Stimulated activated naive CD8-positive, alpha-beta T cell treated with anti-CD3 and anti-CD28 coated beads, Interleukin-15, Interleukin-2, amounts not matched to agents 100 ng/mL and 50 ng/mL, for 24 hours (primary cell): Measurements from ENCODE around the gene CNTLN.
"Not testable (repeated sequence)": the region's sequence is repeated elsewhere in the genome, so short reads cannot be mapped to it uniquely, and the experiment has no call there.

Experiments
- H3K27ac Mint-ChIP-seq: one replicate; pipeline ENCODE4 v1.8.0; 2021; ENCODE audit warnings: mild to moderate bottlenecking, mixed read lengths
- H3K27me3 Mint-ChIP-seq: one replicate; pipeline ENCODE4 v1.8.0; 2021; ENCODE audit warnings: mixed read lengths
- H3K36me3 Mint-ChIP-seq: one replicate; pipeline ENCODE4 v1.8.0; 2021; ENCODE audit warnings: low read depth, mixed read lengths
- H3K4me1 Mint-ChIP-seq: one replicate; pipeline ENCODE4 v1.8.0; 2021; ENCODE audit warnings: low read depth, mixed read lengths
- H3K4me3 Mint-ChIP-seq: one replicate; pipeline ENCODE4 v1.8.0; 2021; ENCODE audit warnings: mild to moderate bottlenecking, mixed read lengths
- H3K9me3 Mint-ChIP-seq: one replicate; pipeline ENCODE4 v1.8.0; 2021; ENCODE audit warnings: mixed read lengths

Gene CNTLN

GRCh38 chr9:17394881-17395510, 260.2 kb downstream of the CNTLN start:
- Mint-ChIP-seq H3K9me3 (peaks cover 9% of the 10 kb centered on the region), H3K4me1 (no peaks in the 10 kb centered on the region), H3K27me3 (no peaks in the 10 kb centered on the region), H3K4me3 (no peak overlapping the region), H3K36me3 (no peaks in the 10 kb centered on the region), H3K27ac (no peak overlapping the region)

DNA sequence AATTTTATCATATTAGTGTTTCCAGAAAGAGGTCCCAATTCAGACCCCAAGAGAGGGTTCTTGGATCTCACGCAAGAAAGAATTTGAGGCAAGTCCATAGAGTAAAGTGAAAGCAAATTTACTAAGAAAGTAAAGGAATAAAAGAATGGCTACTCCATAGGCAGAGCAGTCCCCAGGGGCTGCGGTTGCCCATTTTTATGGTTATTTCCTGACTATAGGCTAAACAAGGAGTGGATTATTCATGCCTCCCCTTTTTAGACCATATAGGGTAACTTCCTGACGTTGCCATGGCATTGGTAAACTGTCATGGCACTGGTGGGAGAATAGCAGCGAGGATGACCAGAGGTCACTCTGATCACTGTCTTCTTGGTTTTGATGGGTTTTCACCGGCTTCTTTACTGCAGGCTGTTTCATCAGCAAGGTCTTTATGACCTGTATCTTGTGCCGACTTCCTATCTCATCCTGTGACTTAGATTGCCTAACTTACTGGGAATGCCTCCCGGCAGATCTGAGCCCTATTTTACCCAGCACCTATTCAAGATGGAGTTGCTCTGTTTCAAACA, 262.4 kb downstream of the CNTLN start:
- not testable (repeated sequence) for H3K27me3 Mint-ChIP-seq, H3K36me3 Mint-ChIP-seq, H3K9me3 Mint-ChIP-seq, H3K27ac Mint-ChIP-seq, H3K4me3 Mint-ChIP-seq, H3K4me1 Mint-ChIP-seq

DNA sequence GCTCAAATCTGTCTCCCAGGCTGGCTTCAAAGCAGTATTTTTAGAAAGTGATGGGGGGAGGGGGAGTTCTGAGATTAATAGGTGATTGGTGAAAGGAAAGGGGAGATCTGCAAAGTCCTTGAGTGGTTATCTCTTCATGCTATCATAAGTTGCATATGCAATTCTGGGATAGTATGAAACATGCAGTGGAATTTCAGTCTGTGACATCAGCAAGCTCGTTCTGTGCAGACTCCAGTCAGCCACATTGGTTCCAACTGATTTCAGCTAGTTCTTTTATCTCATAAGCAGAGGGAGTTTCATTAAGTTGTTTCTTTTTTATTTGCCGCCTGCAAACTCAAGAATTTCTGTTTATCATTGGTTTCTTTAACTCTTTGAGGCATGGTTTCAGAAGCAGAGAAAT, 263.5 kb downstream of the CNTLN start:
- no peak overlapping the region for H3K4me3 Mint-ChIP-seq
- H3K36me3 Mint-ChIP-seq, result no peaks in the 10 kb centered on the region
- no peak overlapping the region for H3K27ac Mint-ChIP-seq
- no peaks in the 10 kb centered on the region for H3K4me1 Mint-ChIP-seq
- peaks cover 9% of the 10 kb centered on the region for H3K9me3 Mint-ChIP-seq
- no peaks in the 10 kb centered on the region for H3K27me3 Mint-ChIP-seq

DNA sequence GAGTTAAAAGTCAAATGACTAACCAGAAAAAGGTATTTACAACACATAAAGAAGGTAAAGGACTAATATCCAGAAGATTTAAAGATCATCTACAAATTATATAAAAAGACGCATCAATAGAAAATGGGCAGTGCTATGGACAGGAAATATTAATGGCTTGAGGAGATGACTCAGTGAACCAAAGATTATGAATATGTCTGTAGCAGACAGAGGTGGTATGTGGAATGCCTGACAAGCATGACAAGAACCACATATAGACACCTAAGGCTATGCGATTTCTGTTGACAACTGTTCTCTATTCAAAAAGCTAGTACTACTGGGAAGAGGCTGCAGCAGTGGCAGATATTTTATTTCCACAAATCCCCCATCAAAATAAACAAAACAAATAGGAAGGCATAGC, 267.0 kb downstream of the CNTLN start:
- Mint-ChIP-seq H3K36me3 (no peaks in the 10 kb centered on the region), H3K27ac (no peak overlapping the region), H3K27me3 (no peaks in the 10 kb centered on the region), H3K4me1 (no peaks in the 10 kb centered on the region), H3K4me3 (no peak overlapping the region), H3K9me3 (peaks cover 9% of the 10 kb centered on the region)

DNA sequence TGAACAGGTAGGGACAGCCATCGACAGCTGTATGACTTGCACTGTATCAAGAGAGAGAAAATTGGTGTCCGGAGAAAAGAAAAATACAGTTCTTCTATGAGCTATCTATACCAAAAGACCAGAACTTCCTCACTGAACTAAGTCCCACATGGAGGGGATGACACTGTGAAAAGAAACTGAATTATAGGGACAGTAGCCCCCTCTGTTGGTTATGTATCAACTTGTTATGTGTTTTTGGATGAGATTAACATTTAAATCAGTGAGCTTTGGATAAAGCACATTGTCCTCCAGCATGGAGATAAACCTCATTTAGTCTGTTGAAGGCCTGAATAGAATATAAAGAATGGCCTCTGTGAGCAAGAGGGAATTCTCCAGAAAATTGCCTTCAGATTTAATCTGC, 267.5 kb downstream of the CNTLN start:
- peaks cover 9% of the 10 kb centered on the region for H3K9me3 Mint-ChIP-seq
- H3K27ac Mint-ChIP-seq, result no peak overlapping the region
- H3K4me1 Mint-ChIP-seq, result no peaks in the 10 kb centered on the region
- no peak overlapping the region for H3K4me3 Mint-ChIP-seq
- no peaks in the 10 kb centered on the region for H3K27me3 Mint-ChIP-seq
- H3K36me3 Mint-ChIP-seq, result no peaks in the 10 kb centered on the region

DNA sequence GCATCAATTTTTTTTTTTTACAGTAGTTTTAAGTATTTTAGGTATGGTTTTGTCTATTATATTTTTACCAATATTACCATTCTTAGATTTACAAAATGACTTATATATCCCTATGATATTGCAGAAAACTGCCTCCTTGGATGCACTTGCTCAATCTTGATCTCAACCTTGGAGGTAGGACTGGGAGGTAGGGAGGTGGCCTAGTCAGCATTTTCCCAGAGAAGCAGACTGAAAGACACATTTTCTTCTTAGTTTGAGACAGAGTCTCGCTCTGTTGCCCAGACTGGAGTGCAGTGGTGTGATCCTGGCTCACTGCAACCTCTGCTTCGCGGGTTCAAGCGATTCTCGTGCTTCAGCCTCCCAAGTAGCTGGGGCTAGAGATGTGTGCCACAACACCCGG, 268.7 kb downstream of the CNTLN start:
- Mint-ChIP-seq H3K4me1 (no peaks in the 10 kb centered on the region), H3K4me3 (no peak overlapping the region), H3K27me3 (no peaks in the 10 kb centered on the region), H3K36me3 (no peaks in the 10 kb centered on the region), H3K27ac (no peak overlapping the region), H3K9me3 (peaks cover 9% of the 10 kb centered on the region)

- no peaks in the 10 kb centered on the region for H3K36me3 Mint-ChIP-seq
- no peak overlapping the region for H3K27ac Mint-ChIP-seq
- no peaks in the 10 kb centered on the region for H3K4me1 Mint-ChIP-seq
- H3K9me3 Mint-ChIP-seq, result no peaks in the 10 kb centered on the region
- H3K4me3 Mint-ChIP-seq, result no peak overlapping the region
- no peaks in the 10 kb centered on the region for H3K27me3 Mint-ChIP-seq
Measured at GRCh38 chr9:17414986-17415385, 280.1 kb downstream of the CNTLN start.

GRCh38 chr9:17422994-17423680, 288.3 kb downstream of the CNTLN start:
- Mint-ChIP-seq H3K4me3 (no peak overlapping the region), H3K27me3 (no peaks in the 10 kb centered on the region), H3K36me3 (no peaks in the 10 kb centered on the region), H3K4me1 (no peaks in the 10 kb centered on the region), H3K9me3 (no peaks in the 10 kb centered on the region), H3K27ac (no peak overlapping the region)

GRCh38 chr9:17423681-17424011, 288.8 kb downstream of the CNTLN start:
- H3K27me3 Mint-ChIP-seq, result no peaks in the 10 kb centered on the region
- no peak overlapping the region for H3K27ac Mint-ChIP-seq
- no peaks in the 10 kb centered on the region for H3K36me3 Mint-ChIP-seq

DNA sequence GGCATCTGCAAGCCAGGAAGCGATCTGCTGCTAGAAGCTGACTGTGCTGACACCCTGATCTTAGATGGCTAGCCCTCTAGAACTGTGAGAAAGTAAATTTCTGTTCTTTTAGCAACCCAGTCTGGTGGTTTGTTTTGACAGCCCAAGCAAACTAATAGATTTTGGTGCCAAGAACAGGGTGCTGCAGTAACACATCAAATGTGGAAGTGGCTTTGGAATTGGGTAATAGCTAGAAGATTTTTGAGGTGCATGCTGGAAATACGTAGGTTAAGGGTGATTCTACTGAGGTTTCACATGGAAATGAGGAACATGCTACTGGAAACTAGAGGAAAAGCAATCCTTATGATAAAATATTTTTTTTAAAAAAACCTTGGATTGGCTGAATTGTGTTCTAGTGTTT, 290.5 kb downstream of the CNTLN start:
- Mint-ChIP-seq H3K27ac (no peak overlapping the region), H3K36me3 (no peaks in the 10 kb centered on the region), H3K27me3 (no peaks in the 10 kb centered on the region), H3K9me3 (no peaks in the 10 kb centered on the region), H3K4me3 (no peak overlapping the region), H3K4me1 (no peaks in the 10 kb centered on the region)

More at GRCh38 chr9:17423681-17424011, 288.8 kb downstream of the CNTLN start:
- no peak overlapping the region for H3K4me3 Mint-ChIP-seq
- H3K4me1 Mint-ChIP-seq, result no peaks in the 10 kb centered on the region
- no peaks in the 10 kb centered on the region for H3K9me3 Mint-ChIP-seq

GRCh38 chr9:17433526-17433925, 298.7 kb downstream of the CNTLN start:
- H3K4me1 Mint-ChIP-seq, result no peaks in the 10 kb centered on the region
- H3K9me3 Mint-ChIP-seq, result peaks cover 13% of the 10 kb centered on the region
- no peak overlapping the region for H3K27ac Mint-ChIP-seq
- no peaks in the 10 kb centered on the region for H3K36me3 Mint-ChIP-seq
- H3K4me3 Mint-ChIP-seq, result no peak overlapping the region
- no peaks in the 10 kb centered on the region for H3K27me3 Mint-ChIP-seq

DNA sequence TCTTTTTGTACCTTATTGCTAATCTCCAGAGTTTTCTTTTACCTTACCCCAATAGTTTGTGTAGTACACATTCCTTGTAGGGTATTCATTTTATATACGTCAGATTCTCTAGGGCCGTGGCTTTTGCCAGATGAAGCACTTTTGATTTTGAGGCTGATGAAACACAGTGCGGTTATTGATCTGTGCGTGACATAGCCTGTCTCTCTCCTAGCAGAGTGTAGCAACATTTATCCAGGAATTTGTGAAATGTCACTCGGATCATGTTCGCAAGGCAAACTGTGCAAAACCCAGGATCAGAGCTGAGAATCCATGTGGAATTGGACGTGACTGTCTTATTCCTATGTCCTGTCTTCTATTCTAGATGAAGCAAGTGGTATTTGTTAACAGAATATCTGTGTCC, 302.0 kb downstream of the CNTLN start:
- Mint-ChIP-seq H3K9me3 (peaks cover 19% of the 10 kb centered on the region), H3K4me3 (no peak overlapping the region), H3K27me3 (no peaks in the 10 kb centered on the region), H3K27ac (no peak overlapping the region), H3K4me1 (no peaks in the 10 kb centered on the region), H3K36me3 (no peaks in the 10 kb centered on the region)

GRCh38 chr9:17437813-17438212, 303.0 kb downstream of the CNTLN start:
- H3K4me1 Mint-ChIP-seq, result no peaks in the 10 kb centered on the region
- no peak overlapping the region for H3K27ac Mint-ChIP-seq
- no peaks in the 10 kb centered on the region for H3K36me3 Mint-ChIP-seq

DNA sequence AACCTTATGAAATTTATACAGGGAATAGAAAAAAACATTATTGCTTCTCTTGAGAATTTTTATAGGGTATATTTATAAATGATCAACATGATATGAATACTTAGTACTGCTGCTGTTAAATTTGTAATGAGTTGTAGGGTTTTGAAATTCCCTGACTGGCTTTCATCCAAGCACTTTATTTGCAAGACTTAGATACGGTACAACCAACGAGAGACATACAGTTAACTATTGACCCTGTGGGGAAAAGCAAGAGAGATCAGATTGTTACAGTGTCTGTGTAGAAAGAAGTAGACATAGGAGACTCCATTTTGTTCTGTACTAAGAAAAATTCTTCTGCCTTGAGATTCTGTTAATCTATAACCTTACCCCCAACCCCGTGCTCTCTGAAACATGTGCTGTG, 310.3 kb downstream of the CNTLN start:
- not testable (repeated sequence) for H3K4me3 Mint-ChIP-seq, H3K27me3 Mint-ChIP-seq, H3K4me1 Mint-ChIP-seq, H3K36me3 Mint-ChIP-seq, H3K9me3 Mint-ChIP-seq, H3K27ac Mint-ChIP-seq

More at GRCh38 chr9:17437813-17438212, 303.0 kb downstream of the CNTLN start:
- no peak overlapping the region for H3K4me3 Mint-ChIP-seq
- H3K27me3 Mint-ChIP-seq, result no peaks in the 10 kb centered on the region
- peaks cover 22% of the 10 kb centered on the region for H3K9me3 Mint-ChIP-seq

GRCh38 chr9:17453751-17454150, 318.9 kb downstream of the CNTLN start:
- Mint-ChIP-seq H3K9me3 (no peaks in the 10 kb centered on the region), H3K36me3 (no peaks in the 10 kb centered on the region), H3K27me3 (no peaks in the 10 kb centered on the region), H3K4me1 (no peaks in the 10 kb centered on the region), H3K27ac (no peak overlapping the region), H3K4me3 (no peak overlapping the region)
